ENCODE data around the gene CCDC57. TPM values are rescaled to one million over a fixed set of nuclear protein-coding genes. Genes with fewer than 3 reads are reported as not detected.

CCDC57 gene
- total and polyA plus RNA-seq, 2 experiments from 2014 or later = 10.6 to 15.3 TPM

- Histone ChIP-seq H3K27ac (no peak overlapping the region), H3K9ac (no peak overlapping the region), H4K20me1 (ENCODE audit: insufficient read depth) (no peaks in the 10 kb centered on the region), H2AFZ (no peak overlapping the region), H3K4me2 (ENCODE audit: unreplicated experiment) (no peak overlapping the region), H3K4me3 (no peak overlapping the region), H3K27me3 (replicated peaks; ENCODE audit: insufficient read depth) (no peaks in the 10 kb centered on the region), H3K4me1 (ENCODE audit: insufficient read depth) (peaks cover 15% of the 10 kb centered on the region), H3K79me2 (ENCODE audit: insufficient read depth) (peaks cover 7% of the 10 kb centered on the region), H3K36me3 (ENCODE audit: low read depth) (no peaks in the 10 kb centered on the region), H3K9me2 (ENCODE audit: insufficient read depth) (no peaks in the 10 kb centered on the region), H3K9me3 (ENCODE audit: low read depth) (no peaks in the 10 kb centered on the region), H3F3A (ENCODE audit: insufficient read depth) (peaks cover 9% of the 10 kb centered on the region)
- no peak for DNase-seq
- TF ChIP-seq EZH2 (IDR thresholded peaks at IDR 0.05; ENCODE audit: insufficient read depth, poor library complexity, severe bottlenecking) (no peak), EZH2phosphoT487 (IDR thresholded peaks at IDR 0.05; ENCODE audit: insufficient read depth, low read depth) (no peak)
- in situ Hi-C loops (cut with MboI) = no loop called here
- 90 to 94% methylated on average over 22 to 23 of the region's 23 CpGs for WGBS, 2 experiments (ENCODE audit: low coverage in 1 of 2, low lambda C conversion rate in 2 of 2, missing lambda C conversion rate in 2 of 2)
Measured at GRCh38 chr17:82201498-82201910, 11.1 kb downstream of the CCDC57 start.

GRCh38 chr17:82200743-82201497 is 11.7 kb downstream of the CCDC57 start:
- Histone ChIP-seq H3K79me2 (ENCODE audit: insufficient read depth) (peaks cover 7% of the 10 kb centered on the region), H3K9ac (no peak overlapping the region), H3K27me3 (replicated peaks; ENCODE audit: insufficient read depth) (no peaks in the 10 kb centered on the region), H3K27ac (no peak overlapping the region), H3K9me3 (ENCODE audit: low read depth) (no peaks in the 10 kb centered on the region), H3K4me3 (no peak overlapping the region), H4K20me1 (ENCODE audit: insufficient read depth) (no peaks in the 10 kb centered on the region), H3K4me1 (ENCODE audit: insufficient read depth) (peaks cover 11% of the 10 kb centered on the region), H2AFZ (no peak overlapping the region), H3F3A (ENCODE audit: insufficient read depth) (peaks cover 6% of the 10 kb centered on the region; the same call in 1 of the 2 replicates), H3K36me3 (ENCODE audit: low read depth) (no peaks in the 10 kb centered on the region), H3K4me2 (ENCODE audit: unreplicated experiment) (no peak overlapping the region), H3K9me2 (ENCODE audit: insufficient read depth) (no peaks in the 10 kb centered on the region)
- TF ChIP-seq EZH2phosphoT487 (IDR thresholded peaks at IDR 0.05; ENCODE audit: insufficient read depth, low read depth) = no peak
- TF ChIP-seq EZH2 (IDR thresholded peaks at IDR 0.05; ENCODE audit: insufficient read depth, poor library complexity, severe bottlenecking) = no peak
- 85 to 87% methylated on average over 13 of the region's 13 CpGs for WGBS, 2 experiments (ENCODE audit: low coverage in 1 of 2, low lambda C conversion rate in 2 of 2, missing lambda C conversion rate in 2 of 2)
- no peak for DNase-seq
- in situ Hi-C loops (cut with MboI) = no loop called here

- in situ Hi-C loops (cut with MboI) = no loop called here
- Histone ChIP-seq H3K27me3 (replicated peaks; ENCODE audit: insufficient read depth) (no peaks in the 10 kb centered on the region), H4K20me1 (ENCODE audit: insufficient read depth) (no peaks in the 10 kb centered on the region), H3K27ac (no peak overlapping the region), H3K4me1 (ENCODE audit: insufficient read depth) (peaks cover 4% of the 10 kb centered on the region), H3K9ac (no peak overlapping the region), H3F3A (ENCODE audit: insufficient read depth) (no peaks in the 10 kb centered on the region; the same call in 1 of the 2 replicates), H3K79me2 (ENCODE audit: insufficient read depth) (peaks cover 7% of the 10 kb centered on the region), H3K9me2 (ENCODE audit: insufficient read depth) (no peaks in the 10 kb centered on the region), H3K4me3 (no peak overlapping the region), H2AFZ (no peak overlapping the region), H3K4me2 (ENCODE audit: unreplicated experiment) (no peak overlapping the region), H3K9me3 (ENCODE audit: low read depth) (no peaks in the 10 kb centered on the region), H3K36me3 (ENCODE audit: low read depth) (no peaks in the 10 kb centered on the region)
- WGBS, 2 experiments (ENCODE audit: low coverage in 1 of 2, low lambda C conversion rate in 2 of 2, missing lambda C conversion rate in 2 of 2) = 98% methylated on average over 17 of the region's 17 CpGs
- TF ChIP-seq EZH2phosphoT487 (IDR thresholded peaks at IDR 0.05; ENCODE audit: insufficient read depth, low read depth) (no peak), EZH2 (IDR thresholded peaks at IDR 0.05; ENCODE audit: insufficient read depth, poor library complexity, severe bottlenecking) (no peak)
- DNase-seq = no peak
Measured at GRCh38 chr17:82200135-82200534, 12.5 kb downstream of the CCDC57 start.

- Histone ChIP-seq H3K79me2 (ENCODE audit: insufficient read depth) (peaks cover 7% of the 10 kb centered on the region), H3K4me1 (ENCODE audit: insufficient read depth) (no peaks in the 10 kb centered on the region), H3K4me2 (ENCODE audit: unreplicated experiment) (no peak overlapping the region), H3K36me3 (ENCODE audit: low read depth) (no peaks in the 10 kb centered on the region; the same call in 1 of the 2 replicates), H3F3A (ENCODE audit: insufficient read depth) (no peaks in the 10 kb centered on the region; the same call in 1 of the 2 replicates), H3K4me3 (no peak overlapping the region), H3K27me3 (replicated peaks; ENCODE audit: insufficient read depth) (no peaks in the 10 kb centered on the region), H2AFZ (no peak overlapping the region), H4K20me1 (ENCODE audit: insufficient read depth) (no peaks in the 10 kb centered on the region), H3K27ac (no peak overlapping the region), H3K9me3 (ENCODE audit: low read depth) (no peaks in the 10 kb centered on the region), H3K9me2 (ENCODE audit: insufficient read depth) (no peaks in the 10 kb centered on the region), H3K9ac (no peak overlapping the region)
- in situ Hi-C loops (cut with MboI) = no loop called here
- TF ChIP-seq EZH2phosphoT487 (IDR thresholded peaks at IDR 0.05; ENCODE audit: insufficient read depth, low read depth) = no peak
- no peak for TF ChIP-seq EZH2 (IDR thresholded peaks at IDR 0.05; ENCODE audit: insufficient read depth, poor library complexity, severe bottlenecking)
- DNase-seq = no peak
- 91 to 95% methylated on average over 12 of the region's 12 CpGs for WGBS, 2 experiments (ENCODE audit: low coverage in 1 of 2, low lambda C conversion rate in 2 of 2, missing lambda C conversion rate in 2 of 2)
Measured at GRCh38 chr17:82199496-82199895, 13.1 kb downstream of the CCDC57 start.
